Measurements from ENCODE around the gene MED31. TPM values are rescaled to one million over a fixed set of nuclear protein-coding genes. Genes with fewer than 3 reads are reported as not detected.
"Not testable (repeated sequence)": the region's sequence is repeated elsewhere in the genome, so short reads cannot be mapped to it uniquely, and the experiment has no call there.

The MED31 gene
- total RNA-seq, 1 donor from 2014 or later: 3.1 TPM

DNA sequence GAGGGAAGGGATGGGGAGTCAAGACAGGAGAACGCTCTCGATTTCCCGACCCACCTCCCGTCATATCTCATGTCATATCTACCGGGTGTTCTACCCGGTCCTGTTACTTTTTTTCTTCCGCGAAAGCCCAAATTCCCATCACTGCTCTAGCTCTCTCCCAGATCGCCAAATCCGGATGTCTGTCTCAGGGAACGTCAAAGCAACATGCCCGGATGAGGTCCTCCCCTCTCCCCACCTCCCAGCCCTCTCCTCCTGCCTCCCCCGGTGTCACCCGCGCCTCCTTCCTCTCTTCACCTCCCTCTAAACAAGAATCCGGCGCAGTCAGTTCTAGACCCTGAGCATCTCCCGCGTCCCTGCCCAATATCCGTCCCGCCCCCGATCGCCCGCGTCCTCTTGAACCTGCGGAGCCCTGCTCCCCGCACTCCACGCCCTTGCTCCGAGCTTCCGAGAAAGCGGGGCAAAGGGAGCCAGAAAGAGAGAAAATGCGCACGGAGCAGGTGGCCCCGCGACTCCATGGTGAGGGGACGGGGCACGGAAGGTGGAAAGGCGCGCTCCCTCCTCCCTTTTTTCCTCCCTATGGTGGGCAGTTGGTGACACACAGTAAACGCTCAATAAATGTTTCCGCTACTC is 4.4 kb upstream of the MED31 start:
- not testable (repeated sequence) for DNase-seq (ENCODE audit: low spot score)

DNA sequence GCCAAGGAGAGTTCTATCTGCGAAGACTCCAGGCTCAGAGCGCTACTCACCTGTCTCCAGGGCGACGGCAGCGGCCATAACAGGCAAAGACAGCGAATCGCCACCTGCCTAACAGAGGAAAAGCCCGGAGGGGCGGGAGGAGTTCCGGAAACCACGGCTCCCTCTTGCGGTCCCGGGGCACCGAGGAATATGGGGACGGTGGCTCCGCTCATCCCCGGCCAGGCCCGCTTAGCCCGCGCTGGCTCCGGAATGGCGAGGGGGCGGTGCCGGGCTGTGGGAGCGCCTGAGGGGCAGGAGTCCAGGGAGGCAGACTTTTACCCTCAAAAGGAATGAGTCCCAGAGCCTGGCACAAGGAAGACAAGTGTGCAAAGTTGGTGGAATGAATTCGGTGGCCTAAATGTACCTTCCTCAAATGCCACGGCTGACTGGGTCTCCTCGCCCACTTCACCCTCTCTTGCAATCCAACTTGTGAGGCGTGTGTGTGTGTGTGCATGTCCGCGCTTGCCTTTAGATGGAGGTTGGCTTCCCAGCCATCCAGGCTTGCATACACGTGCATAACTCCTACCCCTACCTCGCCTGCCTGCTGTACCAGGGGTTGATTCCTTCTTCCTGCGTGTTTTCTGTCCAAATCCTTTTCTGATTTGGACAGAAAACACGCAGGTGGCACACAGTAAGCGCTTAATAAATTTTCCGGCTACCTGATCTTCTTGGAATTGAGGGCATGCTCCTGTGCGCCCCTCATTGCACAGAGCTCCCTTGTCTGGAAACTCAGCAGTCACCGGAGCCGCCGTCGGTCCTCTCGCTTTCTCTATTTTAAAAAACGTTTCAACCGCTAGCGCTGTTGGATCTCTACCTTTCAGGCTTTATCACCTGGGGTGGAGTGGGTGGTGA is 3.7 kb upstream of the MED31 start:
- DNase-seq (ENCODE audit: low spot score): peak; percentile 38

DNA sequence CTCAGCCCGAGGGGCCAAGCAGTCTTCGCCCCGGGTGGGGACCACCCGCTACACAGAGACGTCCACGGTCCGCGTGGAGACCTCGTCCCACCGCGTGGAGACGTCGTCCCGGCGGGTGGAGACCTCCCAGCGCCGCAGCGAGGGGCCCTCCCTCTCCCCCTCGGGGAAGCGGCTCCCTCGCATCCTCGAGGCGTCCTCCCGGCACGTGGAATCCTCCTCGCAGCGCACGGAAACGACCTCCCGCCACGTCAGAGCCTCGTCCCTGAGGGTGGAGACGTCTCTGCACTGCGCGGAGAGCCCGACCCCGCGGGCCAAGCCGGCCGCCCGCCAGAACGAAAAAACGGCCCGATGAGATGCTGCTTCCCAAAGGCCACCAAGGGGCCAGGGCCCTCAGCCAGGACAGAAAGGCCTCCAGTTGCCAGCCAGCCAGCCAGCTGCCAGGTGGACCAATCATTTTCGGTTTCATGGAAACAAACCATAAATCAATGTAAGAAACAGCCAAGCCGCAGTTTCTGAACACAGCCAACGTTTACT is 581 bp upstream of the MED31 start:
- peak; percentile 32 for DNase-seq (ENCODE audit: low spot score)

DNA sequence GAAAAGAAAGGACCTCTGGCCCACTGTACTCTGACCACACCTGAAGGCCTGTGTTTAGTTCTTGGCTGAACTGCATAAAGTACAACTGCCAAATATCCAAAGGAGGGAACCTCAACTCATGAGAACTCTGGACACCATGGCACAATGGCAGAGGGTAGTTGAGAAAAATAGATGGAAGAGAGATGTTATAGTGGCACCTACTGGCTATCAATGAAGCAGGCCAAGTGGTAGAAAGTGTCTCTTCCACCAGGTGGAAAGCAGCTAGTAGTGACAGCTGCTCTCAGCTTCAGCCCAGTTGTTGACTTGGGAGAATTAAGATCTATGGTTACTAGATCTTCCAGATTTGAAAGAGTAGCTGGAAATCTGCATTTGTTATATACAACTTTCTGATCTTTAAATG is 3.2 kb downstream of the MED31 start:
- no peak for DNase-seq (ENCODE audit: low spot score)

DNA sequence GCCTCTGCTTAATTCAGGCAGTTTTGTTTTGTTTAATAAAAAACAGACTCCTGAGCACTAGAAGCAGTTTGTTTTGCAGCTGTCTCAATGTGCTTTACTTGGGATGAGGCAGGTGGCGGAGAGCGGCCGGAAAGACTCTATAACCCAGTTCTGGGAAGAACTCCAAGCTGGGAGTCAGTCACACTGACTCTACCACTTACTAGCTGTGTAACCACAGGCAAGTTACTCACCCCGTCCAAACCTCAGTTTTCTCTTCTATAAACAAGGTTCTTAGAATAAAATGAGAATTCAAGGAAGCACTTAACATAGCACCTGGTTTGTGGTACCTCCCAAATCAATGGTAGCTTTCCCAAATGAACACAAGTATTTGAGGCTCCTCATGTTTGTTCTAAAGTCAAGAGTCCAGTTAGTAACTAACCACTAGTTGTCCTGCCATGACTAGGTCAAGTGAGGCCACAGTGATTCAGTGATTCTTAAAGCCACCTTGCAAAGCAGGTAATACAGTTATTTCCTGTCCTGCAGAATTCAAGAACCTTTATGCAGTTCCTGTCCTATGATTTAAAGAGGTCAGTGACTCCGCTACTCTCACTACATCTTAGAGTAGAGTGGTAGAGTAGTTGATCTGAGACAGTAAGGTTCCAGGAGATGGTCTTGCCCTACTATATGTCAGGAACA is 7.8 kb downstream of the MED31 start:
- no peak for DNase-seq (ENCODE audit: low spot score)

DNA sequence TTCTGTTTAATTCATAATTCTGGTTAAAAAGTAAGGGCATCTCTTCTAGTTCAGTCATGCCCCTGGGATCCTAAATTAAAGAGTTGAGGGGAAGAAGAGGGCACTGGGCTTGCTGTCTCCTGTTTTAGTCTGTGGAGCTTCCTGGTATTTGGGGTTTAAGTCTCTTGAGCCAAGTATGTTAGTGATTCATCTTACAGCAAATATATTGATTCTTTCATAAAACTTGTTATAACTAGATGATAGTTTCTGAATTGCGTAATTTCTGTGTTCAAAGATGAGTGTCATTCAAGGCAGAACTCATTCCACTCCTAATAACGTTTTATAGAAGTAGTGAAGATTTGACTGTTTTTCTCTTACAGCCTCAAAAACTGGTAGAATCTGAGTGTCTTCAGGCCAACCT is 8.8 kb downstream of the MED31 start:
- no peak for DNase-seq (ENCODE audit: low spot score)

DNA sequence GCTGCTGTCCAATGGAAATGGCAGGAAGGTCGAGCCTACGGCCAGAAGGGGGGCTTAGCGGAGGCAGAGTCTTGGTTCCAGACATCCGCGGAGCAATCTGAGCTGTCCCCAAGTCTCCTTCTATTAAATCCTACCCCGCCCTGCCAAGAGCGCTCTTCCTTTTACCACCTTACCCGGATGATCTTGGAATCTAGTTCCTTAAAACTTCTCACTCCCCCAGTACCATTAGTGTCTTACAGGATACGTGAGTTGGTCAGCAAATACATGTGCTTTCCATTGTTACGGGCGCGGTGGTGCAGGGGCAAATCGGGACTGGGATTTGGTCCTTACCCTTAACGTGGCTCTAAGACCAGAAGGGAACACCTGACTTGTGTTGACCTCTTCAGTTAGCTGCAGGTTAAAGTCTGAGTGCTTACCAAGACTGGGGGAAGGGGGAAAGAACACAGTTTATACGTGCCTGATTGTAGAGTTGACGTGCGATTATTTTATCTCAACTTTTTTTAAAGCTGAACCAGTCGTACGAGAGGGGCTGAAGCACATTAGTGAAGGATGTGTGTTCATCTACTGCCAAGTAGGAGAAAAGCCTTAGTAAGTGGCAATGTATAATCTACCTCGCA is 10.1 kb downstream of the MED31 start:
- DNase-seq (ENCODE audit: low spot score): no peak

DNA sequence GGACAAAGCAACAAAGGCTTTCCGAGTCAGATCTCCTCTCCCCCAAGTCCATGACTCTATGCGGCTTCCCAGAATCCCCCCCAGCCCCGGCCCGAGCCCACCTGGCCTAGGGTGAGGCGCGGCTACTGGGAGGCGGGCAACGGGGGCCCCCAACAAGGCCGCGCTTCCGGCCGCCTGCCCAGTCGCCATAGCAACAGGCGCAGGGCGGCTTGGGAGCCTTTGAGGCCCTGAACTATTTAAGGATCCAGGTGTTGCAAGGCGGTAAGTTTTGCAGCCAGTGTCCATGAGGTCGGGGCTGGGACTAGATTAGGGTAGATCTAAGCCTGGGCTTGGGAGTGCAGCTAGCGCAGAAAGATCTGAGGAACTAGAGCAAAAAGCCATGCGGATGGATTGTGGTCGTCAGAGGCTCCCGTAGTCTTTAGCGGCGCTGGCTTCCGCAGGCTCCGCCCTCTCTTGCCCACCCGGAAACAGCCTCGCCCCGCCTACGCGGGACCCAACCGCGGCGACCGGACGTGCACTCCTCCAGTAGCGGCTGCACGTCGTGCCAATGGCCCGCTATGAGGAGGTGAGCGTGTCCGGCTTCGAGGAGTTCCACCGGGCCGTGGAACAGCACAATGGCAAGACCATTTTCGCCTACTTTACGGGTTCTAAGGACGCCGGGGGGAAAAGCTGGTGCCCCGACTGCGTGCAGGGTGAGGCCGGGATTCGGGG is 10.7 kb downstream of the MED31 start, which contains the start of the genes KIAA0753 and TXNDC17:
Gene KIAA0753, minus strand, starts transcription at position 176 of the 711 bp plus-strand sequence. CDS start 5,608 bp downstream, outside the sequence.
Gene TXNDC17, plus strand, starts transcription at position 525 of the 711 bp plus-strand sequence. Its CDS starts 23 bp downstream, at position 548.
- peak; percentile 95 for DNase-seq (ENCODE audit: low spot score)

DNA sequence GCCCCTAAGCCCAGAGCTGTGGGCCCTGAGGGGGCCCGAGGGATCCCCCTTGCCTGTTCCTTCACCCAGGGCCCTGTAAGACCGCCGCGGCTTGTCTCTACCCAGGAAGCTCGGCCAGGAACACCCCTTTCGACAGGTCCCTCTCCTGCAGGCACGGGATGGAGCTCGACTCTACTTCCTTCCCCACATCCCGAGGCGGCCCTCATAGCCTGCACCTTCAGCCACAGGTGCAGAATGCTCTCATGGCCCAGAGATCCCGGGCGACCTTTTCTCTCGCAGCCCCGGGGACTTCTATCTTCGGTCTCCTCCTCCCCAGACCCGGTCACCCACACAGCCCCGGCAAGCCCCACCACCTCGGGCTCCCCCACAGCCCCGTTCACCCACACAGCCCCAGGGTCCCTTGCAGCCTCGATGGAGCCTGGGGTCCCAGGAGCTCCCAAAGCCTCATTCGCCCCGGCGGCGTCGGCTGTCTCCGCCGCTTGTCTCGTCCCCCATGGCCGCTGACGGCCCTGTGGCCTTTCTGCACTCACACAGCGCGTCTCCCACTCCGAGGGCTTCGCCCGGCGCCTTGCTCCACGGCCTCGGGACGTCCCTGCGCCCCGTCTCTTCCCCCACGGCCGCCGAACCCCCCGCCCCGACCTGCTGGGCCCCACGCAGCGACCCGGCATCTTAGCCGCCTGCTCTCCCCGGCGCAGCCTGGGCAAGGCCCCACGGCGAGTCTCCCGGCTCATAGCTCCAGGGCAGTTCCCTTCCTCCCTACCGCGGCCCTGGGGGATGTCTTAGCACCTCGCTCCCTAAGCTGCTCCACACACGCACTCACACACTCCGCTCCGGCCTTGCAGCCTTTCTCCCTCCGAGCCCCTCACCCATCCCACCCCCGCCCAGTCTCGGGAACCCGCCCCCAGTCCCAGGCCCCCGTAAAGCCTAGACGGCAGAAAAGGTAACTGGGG is 11.5 kb downstream of the MED31 start:
- no peak for DNase-seq (ENCODE audit: low spot score)

DNA sequence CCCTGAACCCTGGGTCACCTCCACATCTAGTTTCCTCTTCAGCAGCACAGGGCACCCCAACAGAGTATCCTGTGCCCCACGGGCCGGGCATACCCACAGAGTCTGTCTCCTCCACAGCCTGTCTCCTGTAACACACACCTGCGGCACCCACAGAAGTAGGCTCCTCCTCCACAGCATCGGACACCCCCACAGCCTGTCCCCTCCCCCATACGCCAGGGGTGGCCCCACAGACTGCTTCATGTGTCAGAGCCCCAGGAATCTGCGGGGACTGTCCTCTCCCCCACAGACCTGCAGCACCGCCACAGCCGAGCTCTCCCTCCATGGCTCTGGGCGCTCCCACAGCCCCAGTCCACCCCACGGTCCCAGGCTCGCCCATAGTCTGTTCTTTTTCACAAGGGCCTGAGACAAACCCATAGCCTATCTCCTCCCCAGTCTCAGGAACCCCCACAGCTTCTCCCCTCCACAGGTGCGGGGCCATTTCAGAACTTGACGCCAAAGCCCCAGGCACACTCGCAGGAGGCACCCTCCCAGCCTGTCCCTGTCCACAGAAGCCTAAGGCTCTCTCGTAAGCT is 12.3 kb downstream of the MED31 start:
- no peak for DNase-seq (ENCODE audit: low spot score)

DNA sequence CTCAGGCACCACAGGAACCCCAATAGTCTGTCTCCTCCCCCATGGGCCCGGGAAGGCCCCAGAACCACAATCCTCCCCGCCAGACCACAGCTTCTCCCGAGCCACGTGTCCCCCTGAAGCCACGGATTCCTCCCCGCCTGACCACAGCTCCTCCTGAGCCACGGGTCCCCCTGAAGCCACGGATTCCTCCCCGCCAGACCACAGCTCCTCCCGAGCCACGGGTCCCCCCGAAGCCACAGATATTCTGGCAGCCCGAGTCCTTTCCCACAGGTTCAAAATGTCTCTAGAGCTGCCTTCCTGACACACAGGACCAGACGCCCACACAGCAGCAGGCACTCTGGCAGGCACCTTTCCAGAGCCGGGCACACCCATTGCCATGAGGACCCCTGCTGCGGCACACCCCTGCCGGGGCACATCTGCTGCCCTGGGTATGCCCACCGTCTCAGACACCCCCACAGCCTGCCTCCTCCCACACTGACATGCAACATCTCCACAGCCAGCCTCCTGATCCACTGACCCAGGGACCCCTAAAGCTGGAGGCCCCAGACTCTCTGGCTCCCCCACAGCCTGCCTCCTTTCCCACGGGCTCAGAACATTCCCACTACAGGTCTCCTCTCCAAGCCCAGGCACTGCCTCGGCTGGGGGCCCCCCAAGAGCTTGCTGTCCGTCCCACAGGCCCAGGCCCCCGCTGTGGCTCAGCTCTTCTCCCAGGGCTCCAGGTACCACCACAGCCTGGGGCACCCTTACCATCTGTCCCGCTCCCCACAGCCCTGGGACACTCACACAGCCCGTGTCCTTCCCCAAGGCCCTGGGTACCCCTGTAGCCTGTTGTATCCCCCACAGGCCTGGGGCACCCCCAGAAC is 13.1 kb downstream of the MED31 start:
- DNase-seq (ENCODE audit: low spot score): no peak

DNA sequence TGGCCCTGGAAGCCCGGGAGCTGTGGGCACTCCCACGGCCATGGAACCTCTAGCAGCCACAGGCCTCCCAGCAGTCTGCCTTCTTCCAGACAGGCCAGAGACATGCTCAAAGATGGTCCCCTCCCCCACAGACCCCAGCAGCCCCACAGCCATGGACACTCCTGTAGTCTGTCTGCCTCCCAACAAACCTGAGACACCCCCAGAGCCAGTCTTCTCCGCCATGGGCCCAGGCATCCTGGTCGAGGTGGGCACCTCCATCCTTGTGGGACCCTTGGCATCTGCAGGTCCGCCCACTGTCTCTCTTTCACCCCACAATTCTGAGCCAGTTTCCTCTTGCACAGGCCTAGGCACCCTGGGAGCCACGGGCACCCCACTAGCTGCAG is 14.0 kb downstream of the MED31 start:
- no peak for DNase-seq (ENCODE audit: low spot score)

DNA sequence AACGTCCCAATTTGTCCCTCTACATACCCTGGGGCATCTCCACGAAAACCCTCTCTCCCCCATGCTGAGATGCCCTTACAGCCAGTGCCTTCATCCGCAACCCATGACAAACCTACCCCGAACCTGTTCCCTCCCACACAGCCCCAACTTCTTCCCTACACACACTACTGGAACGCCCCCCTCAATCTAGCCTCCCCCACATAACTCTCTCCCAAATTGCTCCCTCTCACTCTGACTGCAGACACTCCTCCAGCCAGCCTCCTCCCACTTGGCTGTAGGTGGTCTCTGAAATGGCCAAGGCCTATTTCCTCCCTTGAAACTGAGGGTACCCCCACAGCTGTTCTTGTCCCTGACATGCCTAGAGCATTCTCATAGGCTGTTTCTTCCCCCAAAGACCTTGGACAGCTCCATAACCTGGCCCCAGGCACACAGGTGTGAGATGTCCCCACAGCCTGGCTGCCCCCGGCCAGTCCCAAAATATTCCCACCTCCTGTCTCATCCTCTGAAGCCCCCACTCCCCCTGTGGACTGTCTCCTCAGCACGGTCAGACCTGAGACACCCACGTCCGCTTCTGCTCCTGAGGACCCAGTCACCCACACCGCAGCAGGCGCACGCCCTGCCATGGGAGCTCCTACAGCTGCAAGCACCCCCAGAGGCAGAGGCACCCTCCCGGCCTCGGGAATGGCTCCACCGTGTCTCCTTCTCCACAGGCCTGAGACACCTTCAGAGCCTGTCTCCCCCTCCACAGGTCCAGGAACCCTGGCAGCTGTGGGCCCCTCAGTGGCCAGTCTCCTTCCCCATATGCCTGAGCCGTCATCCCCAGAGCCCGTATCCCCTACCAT is 14.6 kb downstream of the MED31 start:
- DNase-seq (ENCODE audit: low spot score): no peak

DNA sequence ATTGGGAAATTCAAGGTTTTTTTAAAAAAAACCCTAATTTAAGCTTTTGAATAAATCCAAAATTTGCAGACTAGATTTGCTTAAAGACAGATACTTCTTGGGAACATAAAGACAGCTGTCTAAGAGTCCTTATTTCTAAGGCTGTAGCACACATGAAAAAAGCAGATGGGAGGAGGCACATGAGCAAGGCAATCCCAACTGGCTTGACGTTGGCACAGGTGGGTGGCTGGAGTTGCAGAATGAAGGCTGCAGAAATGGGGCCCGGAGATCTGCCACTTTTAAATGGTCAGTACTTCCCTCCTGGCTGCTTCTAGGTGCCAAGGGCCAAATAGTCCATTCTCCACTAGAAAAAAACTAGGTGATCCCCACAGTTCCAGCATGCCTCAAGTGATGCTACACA is 15.3 kb downstream of the MED31 start:
- no peak for DNase-seq (ENCODE audit: low spot score)

DNA sequence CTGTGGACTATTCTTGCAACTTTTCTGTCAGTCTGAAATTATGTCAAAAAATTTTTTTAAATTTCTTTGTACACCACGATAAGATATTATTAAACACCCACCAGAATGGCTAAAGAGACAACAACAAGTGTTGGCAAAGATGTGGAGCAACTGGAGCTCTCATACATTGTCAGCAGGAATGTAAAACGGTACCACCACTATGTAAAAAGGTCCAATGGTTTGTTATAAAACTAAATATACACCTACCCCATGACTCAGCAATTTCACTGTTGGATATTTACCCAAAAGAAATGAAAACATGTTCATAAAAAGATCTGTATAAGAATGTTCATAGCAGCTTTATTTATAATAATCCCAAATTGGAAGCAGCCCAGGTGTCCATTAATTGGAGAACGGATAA is 18.1 kb downstream of the MED31 start:
- DNase-seq (ENCODE audit: low spot score): no peak

DNA sequence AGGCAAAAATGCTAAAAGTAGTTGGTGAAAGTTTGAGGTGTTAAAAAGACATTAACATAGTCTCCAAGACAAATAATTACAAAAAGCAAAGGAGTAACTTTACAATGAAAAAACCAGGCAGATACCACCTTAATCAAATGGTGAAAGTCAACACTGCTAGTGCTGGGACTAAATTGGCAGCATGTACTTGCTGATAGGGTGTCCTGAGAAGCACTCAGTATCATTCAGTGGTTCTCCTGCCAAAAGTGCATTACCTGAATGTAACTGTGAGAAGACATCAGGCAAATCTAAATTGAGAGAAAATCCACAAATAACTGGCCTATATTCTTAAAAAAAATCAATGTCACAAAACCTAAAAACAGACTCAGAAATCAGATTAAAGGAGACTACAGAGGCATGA is 18.9 kb downstream of the MED31 start:
- no peak for DNase-seq (ENCODE audit: low spot score)

DNA sequence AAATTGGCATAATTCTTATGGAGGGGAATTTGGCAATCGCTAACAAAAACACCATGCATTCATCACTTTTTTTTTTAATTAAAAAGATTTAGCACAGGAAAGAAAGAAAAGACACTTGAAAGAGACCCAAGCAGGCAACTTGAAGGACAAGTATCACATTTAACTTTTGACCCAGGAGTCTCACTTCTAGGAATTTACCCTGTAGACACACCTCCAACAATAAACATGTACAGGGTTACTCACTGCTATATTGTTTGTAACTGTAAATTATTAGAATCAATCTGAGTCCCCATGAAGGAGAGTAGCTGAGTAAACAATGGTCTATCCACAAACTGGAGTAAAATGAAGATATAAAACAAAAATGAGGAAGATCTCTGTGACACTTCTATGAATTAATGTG is 21.0 kb downstream of the MED31 start:
- no peak for DNase-seq (ENCODE audit: low spot score)

DNA sequence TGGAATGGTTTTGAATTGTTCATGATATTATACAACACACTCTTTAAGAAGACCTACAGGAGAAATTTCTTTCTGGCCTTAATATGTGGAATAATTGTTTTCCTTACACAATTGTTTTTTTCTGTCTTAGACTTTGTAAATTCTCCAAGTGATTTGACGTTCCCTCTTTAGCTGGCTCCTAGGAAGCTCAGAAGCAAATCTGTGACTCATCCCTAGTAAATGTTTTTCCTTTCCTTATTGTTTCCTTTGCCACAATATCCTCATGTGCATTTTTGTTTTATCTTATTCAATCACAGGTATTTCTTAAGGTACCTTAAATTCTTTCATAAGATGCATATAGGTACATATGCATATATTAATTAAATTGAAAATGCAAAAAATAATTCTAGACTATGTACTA is 24.4 kb downstream of the MED31 start:
- DNase-seq (ENCODE audit: low spot score): no peak

Measured in umbilical cord (tissue), 2 donors.